ENCODE measurements around the gene PTPRU.
A peak's percentile ranks its signal among the peaks of the same experiment; 100 is the strongest.

Gene PTPRU

GRCh38 chr1:29272147-29272907 lies 36.0 kb downstream of the PTPRU start:
- no peaks in the 10 kb centered on the region for H3K9me3 ChIP-seq
- H3K27me3 ChIP-seq, result no peaks in the 10 kb centered on the region
- 0 out of 2 replicates have a peak, but pooled peaks cover 4% of the 10 kb centered on the region for H3K4me1 ChIP-seq
- no peak overlapping the region for H3K4me3 ChIP-seq
- H3K4me2 ChIP-seq, result no peak overlapping the region
- H4K20me1 ChIP-seq, result no peaks in the 10 kb centered on the region
- TF ChIP-seq Cebpa-rat (IDR thresholded peaks at IDR 0.05), result no peak
- H3K9ac ChIP-seq, result no peak overlapping the region
- no peak overlapping the region for H3K27ac ChIP-seq
- H3K36me3 ChIP-seq, result no peaks in the 10 kb centered on the region

- Histone ChIP-seq H3K36me3 (no peaks in the 10 kb centered on the region), H3K9me3 (no peaks in the 10 kb centered on the region), H3K4me2 (no peak overlapping the region), H3K27me3 (no peaks in the 10 kb centered on the region), H3K4me3 (no peak overlapping the region), H4K20me1 (no peaks in the 10 kb centered on the region), H3K27ac (no peak overlapping the region), H3K4me1 (no peaks in the 10 kb centered on the region), H3K9ac (no peak overlapping the region)
- TF ChIP-seq Cebpa-rat (IDR thresholded peaks at IDR 0.05), result no peak
Measured at GRCh38 chr1:29275435-29275834, 39.1 kb downstream of the PTPRU start.

GRCh38 chr1:29278124-29278523 lies 41.8 kb downstream of the PTPRU start:
- no peak overlapping the region for H3K9ac ChIP-seq
- peaks cover 5% of the 10 kb centered on the region; the same call in 1 of the 2 replicates for H3K4me1 ChIP-seq
- no peaks in the 10 kb centered on the region for H3K36me3 ChIP-seq
- no peak overlapping the region for H3K4me2 ChIP-seq
- no peak for TF ChIP-seq Cebpa-rat (IDR thresholded peaks at IDR 0.05)
- no peaks in the 10 kb centered on the region for H3K27me3 ChIP-seq
- no peak overlapping the region for H3K27ac ChIP-seq
- H4K20me1 ChIP-seq, result no peaks in the 10 kb centered on the region
- no peak overlapping the region for H3K4me3 ChIP-seq
- no peaks in the 10 kb centered on the region for H3K9me3 ChIP-seq

GRCh38 chr1:29279406-29279805 lies 43.1 kb downstream of the PTPRU start:
- Histone ChIP-seq H3K4me1 (peaks cover 18% of the 10 kb centered on the region), H3K9me3 (no peaks in the 10 kb centered on the region), H4K20me1 (no peaks in the 10 kb centered on the region), H3K4me2 (no peak overlapping the region), H3K27me3 (no peaks in the 10 kb centered on the region), H3K36me3 (no peaks in the 10 kb centered on the region), H3K9ac (no peak overlapping the region), H3K4me3 (no peak overlapping the region), H3K27ac (no peak overlapping the region)
- no peak for TF ChIP-seq Cebpa-rat (IDR thresholded peaks at IDR 0.05)

GRCh38 chr1:29279951-29280391 lies 43.6 kb downstream of the PTPRU start:
- no peak for TF ChIP-seq Cebpa-rat (IDR thresholded peaks at IDR 0.05)
- Histone ChIP-seq H3K4me3 (no peak overlapping the region), H3K9me3 (no peaks in the 10 kb centered on the region), H3K4me1 (peaks cover 21% of the 10 kb centered on the region), H3K27me3 (no peaks in the 10 kb centered on the region), H3K9ac (no peak overlapping the region), H3K27ac (no peak overlapping the region), H3K4me2 (no peak overlapping the region), H4K20me1 (no peaks in the 10 kb centered on the region), H3K36me3 (no peaks in the 10 kb centered on the region)

GRCh38 chr1:29280409-29281131 lies 44.2 kb downstream of the PTPRU start:
- no peak overlapping the region for H3K4me3 ChIP-seq
- TF ChIP-seq Cebpa-rat (IDR thresholded peaks at IDR 0.05), result no peak

GRCh38 chr1:29281571-29281970 lies 45.2 kb downstream of the PTPRU start:
- Histone ChIP-seq H3K9me3 (no peaks in the 10 kb centered on the region), H3K36me3 (no peaks in the 10 kb centered on the region), H3K4me3 (no peak overlapping the region), H3K4me1 (peaks cover 26% of the 10 kb centered on the region), H3K27me3 (no peaks in the 10 kb centered on the region), H3K27ac (no peak overlapping the region), H3K4me2 (no peak overlapping the region), H4K20me1 (no peaks in the 10 kb centered on the region), H3K9ac (no peak overlapping the region)
- no peak for TF ChIP-seq Cebpa-rat (IDR thresholded peaks at IDR 0.05)

More at GRCh38 chr1:29280409-29281131, 44.2 kb downstream of the PTPRU start:
- H3K27me3 ChIP-seq, result no peaks in the 10 kb centered on the region
- H3K9me3 ChIP-seq, result no peaks in the 10 kb centered on the region
- no peak overlapping the region for H3K4me2 ChIP-seq
- no peak overlapping the region for H3K27ac ChIP-seq
- no peaks in the 10 kb centered on the region for H3K36me3 ChIP-seq
- peaks cover 21% of the 10 kb centered on the region for H3K4me1 ChIP-seq
- no peaks in the 10 kb centered on the region for H4K20me1 ChIP-seq
- H3K9ac ChIP-seq, result no peak overlapping the region

GRCh38 chr1:29282135-29282923 lies 46.0 kb downstream of the PTPRU start:
- Histone ChIP-seq H3K36me3 (no peaks in the 10 kb centered on the region), H3K4me3 (no peak overlapping the region), H3K9me3 (no peaks in the 10 kb centered on the region), H3K9ac (no peak overlapping the region), H4K20me1 (no peaks in the 10 kb centered on the region), H3K27ac (peak overlapping the region; percentile 23; the same call in 1 of the 2 replicates), H3K4me1 (peaks cover 34% of the 10 kb centered on the region), H3K4me2 (peak overlapping the region; percentile 27), H3K27me3 (no peaks in the 10 kb centered on the region)
- no peak for TF ChIP-seq Cebpa-rat (IDR thresholded peaks at IDR 0.05)

- Histone ChIP-seq H3K4me3 (peak overlapping the region; percentile 53), H3K4me1 (peaks cover 42% of the 10 kb centered on the region), H3K9ac (0 out of 2 replicates have a peak overlapping the region, but pooled peaks have one; percentile 34), H4K20me1 (no peaks in the 10 kb centered on the region), H3K27ac (peak overlapping the region; percentile 56; the same call in 1 of the 2 replicates), H3K9me3 (no peaks in the 10 kb centered on the region), H3K27me3 (no peaks in the 10 kb centered on the region), H3K4me2 (peak overlapping the region; percentile 75), H3K36me3 (no peaks in the 10 kb centered on the region)
- no peak for TF ChIP-seq Cebpa-rat (IDR thresholded peaks at IDR 0.05)
Measured at GRCh38 chr1:29282924-29283803, 46.8 kb downstream of the PTPRU start.

Data from BLaER1 (cell line).